Measurements from ENCODE around the gene CDH4.

The CDH4 gene

DNA sequence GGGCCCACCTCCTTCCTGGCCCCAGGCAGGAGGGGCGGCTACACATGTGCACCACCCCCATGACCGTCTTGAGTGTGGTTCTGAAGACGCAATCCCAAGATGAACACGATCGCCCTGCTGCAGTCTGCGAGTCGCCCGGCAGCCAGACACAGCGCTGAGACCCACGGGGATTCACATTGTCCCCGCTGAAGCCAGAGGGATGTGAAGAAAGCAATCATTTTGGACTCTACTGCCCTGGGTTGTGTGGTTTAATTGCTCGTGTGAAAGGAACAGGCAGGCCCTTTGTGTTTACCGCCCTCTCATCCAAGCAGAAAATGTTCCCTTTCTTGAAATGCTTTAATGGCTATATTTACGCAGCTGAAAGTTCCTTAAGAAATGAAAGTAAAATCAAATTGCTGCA, 534.2 kb downstream of the CDH4 start:
- no peak for ATAC-seq (replicated peaks; ENCODE audit: extremely low read depth, poor library complexity, severe bottlenecking)
- Mint-ChIP-seq H3K4me1 (no peaks in the 10 kb centered on the region), H3K4me3 (no peak overlapping the region), H3K27me3 (peaks cover 20% of the 10 kb centered on the region), H3K9me3 (peaks cover 15% of the 10 kb centered on the region), H3K27ac (ENCODE audit: low read depth) (no peak overlapping the region), H3K36me3 (ENCODE audit: insufficient read depth) (no peaks in the 10 kb centered on the region)
- DNase-seq (ENCODE audit: low spot score in 2 of 2): no peak

DNA sequence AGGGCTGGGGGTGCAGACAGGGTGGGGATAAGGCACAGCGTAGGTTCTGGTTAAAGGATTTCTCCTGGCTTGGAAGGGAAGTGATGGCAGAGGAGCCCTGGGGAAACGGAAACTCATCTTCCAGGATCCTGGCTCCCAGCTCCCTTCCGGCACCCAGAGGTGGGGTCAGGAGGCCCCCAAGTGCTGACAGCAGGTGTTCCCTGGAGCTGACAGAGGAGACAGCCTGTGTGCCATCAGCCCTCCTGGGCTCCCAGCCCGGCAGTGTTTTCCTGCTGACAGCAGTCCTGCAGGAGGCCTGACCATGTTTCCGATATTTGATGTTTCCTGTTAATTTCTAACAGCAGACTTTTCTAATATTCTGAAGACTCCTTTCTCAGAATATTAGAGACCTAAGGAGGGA, 536.3 kb downstream of the CDH4 start:
- ATAC-seq (replicated peaks; ENCODE audit: extremely low read depth, poor library complexity, severe bottlenecking): no peak
- Mint-ChIP-seq H3K27ac (ENCODE audit: low read depth) (no peak overlapping the region), H3K36me3 (ENCODE audit: insufficient read depth) (no peaks in the 10 kb centered on the region), H3K4me1 (no peaks in the 10 kb centered on the region), H3K9me3 (peaks cover 9% of the 10 kb centered on the region), H3K27me3 (peaks cover 17% of the 10 kb centered on the region), H3K4me3 (no peak overlapping the region)
- no peak for DNase-seq (ENCODE audit: low spot score in 2 of 2)

DNA sequence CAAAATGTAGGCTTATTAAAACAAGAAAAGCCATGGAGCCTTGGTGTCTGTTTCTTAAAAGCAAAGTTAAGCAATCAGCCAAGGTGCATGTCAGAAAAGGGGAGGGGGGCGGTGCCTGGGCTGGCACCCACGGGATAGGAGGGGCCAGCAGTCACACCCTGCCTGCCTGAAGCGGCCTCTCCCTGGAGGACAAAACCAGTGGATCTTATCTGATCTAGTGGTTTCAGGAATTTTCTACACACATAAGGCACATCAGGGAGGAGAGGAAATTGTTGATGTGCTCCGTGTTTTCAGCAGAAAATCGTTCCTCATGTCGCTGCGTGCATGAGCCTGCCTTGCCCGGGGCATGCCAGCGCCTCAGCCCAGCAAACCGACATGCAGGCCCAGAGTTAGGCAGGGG, 537.3 kb downstream of the CDH4 start:
- H3K9me3 Mint-ChIP-seq: peaks cover 9% of the 10 kb centered on the region

DNA sequence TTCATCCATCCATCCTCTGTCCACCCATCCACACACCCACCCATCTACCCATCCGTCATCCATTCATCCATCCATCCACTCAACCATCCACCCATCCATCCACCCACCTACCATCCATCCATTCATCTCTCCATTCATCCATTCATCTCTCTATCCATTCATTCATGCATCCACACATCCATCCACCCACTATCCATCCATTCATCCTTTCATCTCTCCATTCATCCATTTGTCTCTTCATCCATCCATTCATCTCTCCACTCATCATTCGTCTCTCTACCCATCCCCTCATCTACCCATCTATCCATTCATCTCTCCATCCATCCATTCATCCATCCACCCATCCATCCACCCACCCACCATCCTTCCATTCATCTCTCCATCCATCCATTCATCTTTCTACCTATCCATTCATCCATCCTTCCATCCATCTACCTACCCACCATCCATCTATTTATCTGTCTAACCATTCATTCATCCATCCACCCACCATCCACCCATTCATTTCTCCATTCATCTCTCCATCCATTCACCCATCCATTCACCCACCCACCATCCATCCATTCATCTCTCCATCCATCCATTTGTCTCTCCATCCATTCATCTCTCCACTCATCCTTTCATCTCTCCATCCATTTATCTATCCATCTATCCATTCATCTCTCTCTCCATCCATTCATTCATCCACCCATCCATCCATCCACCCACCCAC, 538.2 kb downstream of the CDH4 start:
- Mint-ChIP-seq H3K27me3 (peaks cover 12% of the 10 kb centered on the region), H3K27ac (ENCODE audit: low read depth) (no peak overlapping the region), H3K4me3 (no peak overlapping the region), H3K9me3 (peaks cover 9% of the 10 kb centered on the region), H3K36me3 (ENCODE audit: insufficient read depth) (no peaks in the 10 kb centered on the region), H3K4me1 (no peaks in the 10 kb centered on the region)
- DNase-seq (ENCODE audit: low spot score in 2 of 2): no peak
- no peak for ATAC-seq (replicated peaks; ENCODE audit: extremely low read depth, poor library complexity, severe bottlenecking)

More for the DNA sequence above, 537.3 kb downstream of the CDH4 start:
- H3K4me3 Mint-ChIP-seq: no peak overlapping the region
- no peaks in the 10 kb centered on the region for H3K4me1 Mint-ChIP-seq
- ATAC-seq (replicated peaks; ENCODE audit: extremely low read depth, poor library complexity, severe bottlenecking): no peak
- DNase-seq (ENCODE audit: low spot score in 2 of 2): no peak
- no peak overlapping the region for H3K27ac Mint-ChIP-seq (ENCODE audit: low read depth)
- H3K27me3 Mint-ChIP-seq: peaks cover 17% of the 10 kb centered on the region
- H3K36me3 Mint-ChIP-seq (ENCODE audit: insufficient read depth): no peaks in the 10 kb centered on the region

DNA sequence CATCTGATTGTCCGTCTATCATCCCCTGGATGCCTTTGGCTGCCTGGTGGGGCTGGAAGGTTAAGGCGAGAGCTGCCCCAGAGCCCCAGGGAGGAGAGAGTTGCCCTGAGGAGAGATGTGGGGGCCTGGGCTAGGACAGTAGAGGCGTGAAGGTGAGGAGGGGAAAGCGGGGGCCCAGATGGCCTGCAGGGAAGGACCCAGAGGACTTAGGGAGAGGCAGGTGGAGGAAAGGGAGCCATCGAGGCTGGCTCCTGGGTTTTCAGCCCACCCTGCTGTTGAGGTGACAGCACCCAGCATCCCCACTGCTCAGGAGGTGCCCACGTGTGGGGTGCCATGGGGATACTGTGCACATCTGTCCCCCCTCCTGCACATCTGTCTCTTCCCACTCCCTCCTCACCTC, 539.9 kb downstream of the CDH4 start:
- H3K27me3 Mint-ChIP-seq: peaks cover 16% of the 10 kb centered on the region
- no peak overlapping the region for H3K27ac Mint-ChIP-seq (ENCODE audit: low read depth)
- no peaks in the 10 kb centered on the region for H3K4me1 Mint-ChIP-seq
- H3K36me3 Mint-ChIP-seq (ENCODE audit: insufficient read depth): no peaks in the 10 kb centered on the region
- ATAC-seq (replicated peaks; ENCODE audit: extremely low read depth, poor library complexity, severe bottlenecking) (no peak), DNase-seq (ENCODE audit: low spot score in 2 of 2) (no peak)
- H3K9me3 Mint-ChIP-seq: peaks cover 9% of the 10 kb centered on the region
- H3K4me3 Mint-ChIP-seq: no peak overlapping the region

DNA sequence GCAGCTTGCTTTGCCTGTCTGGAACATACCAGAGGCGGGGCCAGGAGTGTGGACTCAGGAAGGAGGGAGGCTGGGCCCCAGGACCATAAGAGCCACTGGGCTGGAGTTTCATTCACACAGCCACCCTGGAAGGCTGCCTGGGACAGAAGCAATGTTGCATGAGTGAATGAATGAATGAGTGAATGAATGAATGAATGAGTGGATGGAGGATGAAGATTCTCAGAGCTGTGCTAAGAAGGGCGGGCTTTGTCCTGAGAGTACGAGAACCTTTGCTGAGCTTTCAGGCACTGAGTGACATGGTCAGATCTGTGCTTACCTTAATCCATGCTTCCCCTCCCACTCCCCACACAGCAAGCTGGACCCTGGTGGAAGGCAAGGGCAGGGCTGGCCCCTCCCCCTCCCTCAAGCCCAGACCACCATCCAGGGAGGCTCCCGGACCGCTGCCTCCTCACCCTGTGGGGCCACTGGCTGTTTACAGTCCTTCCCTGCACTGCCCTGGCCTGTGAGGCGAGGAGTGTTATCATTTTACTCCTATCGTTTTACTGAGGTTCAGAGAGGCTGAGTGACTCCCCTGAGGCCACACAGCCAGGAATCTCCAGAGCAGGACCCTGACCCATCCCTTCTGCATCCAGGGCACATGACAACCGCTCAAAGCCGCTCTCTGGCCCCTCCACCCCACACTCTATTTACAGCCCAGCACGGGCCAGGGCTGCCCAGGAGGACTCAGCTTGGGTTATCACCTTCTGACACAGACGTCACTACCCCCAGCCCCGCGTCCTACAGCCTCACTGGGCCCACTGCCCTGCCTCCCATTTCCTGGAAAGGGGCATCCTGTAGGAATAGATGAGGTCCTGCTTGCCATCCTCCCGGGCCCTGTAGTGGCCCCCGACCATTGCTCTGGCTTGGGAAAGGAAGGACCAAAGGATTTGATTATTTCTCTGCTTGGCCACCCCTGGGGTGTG, 543.9 kb downstream of the CDH4 start:
- Mint-ChIP-seq H3K4me3 (no peak overlapping the region), H3K36me3 (ENCODE audit: insufficient read depth) (no peaks in the 10 kb centered on the region), H3K4me1 (no peaks in the 10 kb centered on the region), H3K27me3 (peaks cover 12% of the 10 kb centered on the region), H3K27ac (ENCODE audit: low read depth) (no peak overlapping the region), H3K9me3 (peaks cover 1% of the 10 kb centered on the region)
- no peak for DNase-seq (ENCODE audit: low spot score in 2 of 2)
- ATAC-seq (replicated peaks; ENCODE audit: extremely low read depth, poor library complexity, severe bottlenecking): no peak

DNA sequence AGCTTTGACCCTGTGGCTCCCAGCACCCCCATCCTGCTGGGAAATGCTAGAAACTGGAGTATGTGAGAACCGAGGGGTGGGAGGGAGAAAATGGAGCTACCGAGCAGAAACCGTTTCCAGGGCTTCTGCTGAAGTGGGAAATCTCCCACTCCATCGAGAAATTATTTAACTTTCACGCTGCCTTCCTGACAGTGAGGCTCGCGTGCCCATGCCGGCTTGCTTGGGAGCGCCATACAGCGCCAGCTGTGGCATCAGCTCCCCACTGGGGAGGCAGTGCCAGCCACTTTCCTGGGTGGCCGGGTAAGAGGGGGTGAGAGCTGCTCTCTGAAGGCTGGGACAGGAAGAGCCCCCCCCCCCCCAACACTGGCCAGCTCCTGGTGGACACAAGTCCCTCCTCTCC, 544.7 kb downstream of the CDH4 start:
- H3K27ac Mint-ChIP-seq (ENCODE audit: low read depth): no peak overlapping the region

DNA sequence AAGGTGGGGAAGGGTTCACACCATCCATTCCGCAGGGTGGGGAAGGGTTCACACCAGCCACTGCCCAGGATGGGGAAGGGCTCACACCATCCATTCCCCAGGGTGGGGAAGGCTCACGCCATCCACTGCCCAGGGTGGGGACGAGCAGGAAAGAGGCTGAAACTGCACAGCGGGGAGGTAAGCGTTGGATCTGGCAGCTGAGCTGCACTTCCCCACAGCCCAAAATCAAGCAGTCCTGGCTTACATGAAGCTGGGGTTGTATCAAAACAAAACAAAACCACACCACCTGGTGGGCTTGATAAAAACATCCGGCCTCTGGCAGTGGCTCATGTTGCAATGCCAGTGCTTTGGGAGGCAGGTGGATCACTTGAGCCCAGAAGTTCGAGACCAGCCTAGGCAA, 545.1 kb downstream of the CDH4 start:
- Mint-ChIP-seq H3K4me1 (no peaks in the 10 kb centered on the region), H3K27me3 (peaks cover 16% of the 10 kb centered on the region), H3K27ac (ENCODE audit: low read depth) (no peak overlapping the region), H3K4me3 (no peak overlapping the region), H3K9me3 (no peaks in the 10 kb centered on the region), H3K36me3 (ENCODE audit: insufficient read depth) (no peaks in the 10 kb centered on the region)
- no peak for ATAC-seq (replicated peaks; ENCODE audit: extremely low read depth, poor library complexity, severe bottlenecking)
- DNase-seq (ENCODE audit: low spot score in 2 of 2): no peak

More for the DNA sequence above, 544.7 kb downstream of the CDH4 start:
- Mint-ChIP-seq H3K9me3 (no peaks in the 10 kb centered on the region), H3K27me3 (peaks cover 12% of the 10 kb centered on the region), H3K4me1 (no peaks in the 10 kb centered on the region), H3K4me3 (no peak overlapping the region), H3K36me3 (ENCODE audit: insufficient read depth) (no peaks in the 10 kb centered on the region)
- no peak for ATAC-seq (replicated peaks; ENCODE audit: extremely low read depth, poor library complexity, severe bottlenecking)
- DNase-seq (ENCODE audit: low spot score in 2 of 2): no peak

DNA sequence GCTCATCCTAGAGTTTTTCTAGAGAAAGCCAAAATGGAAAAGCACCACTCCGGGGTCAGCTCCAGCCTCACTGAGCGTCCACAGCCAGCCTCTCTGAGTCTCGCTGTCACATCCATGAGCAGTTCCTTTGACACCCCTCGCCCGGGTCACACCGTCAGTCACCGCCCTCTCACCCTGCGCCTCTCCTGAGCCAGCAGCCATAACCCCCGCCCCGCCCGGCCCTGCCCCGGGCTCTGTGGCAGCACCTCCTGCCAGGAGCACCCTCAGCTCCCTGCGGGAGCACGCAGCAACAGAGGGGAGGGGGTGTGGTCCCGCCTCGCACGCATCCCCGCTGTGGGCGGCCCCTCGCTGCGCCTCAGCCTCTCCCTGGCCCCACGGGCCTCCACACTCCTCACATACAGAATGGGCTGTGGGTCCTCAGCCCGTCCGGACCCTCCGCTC, 545.9 kb downstream of the CDH4 start:
- no peak for ATAC-seq (replicated peaks; ENCODE audit: extremely low read depth, poor library complexity, severe bottlenecking)
- H3K27ac Mint-ChIP-seq (ENCODE audit: low read depth): no peak overlapping the region

DNA sequence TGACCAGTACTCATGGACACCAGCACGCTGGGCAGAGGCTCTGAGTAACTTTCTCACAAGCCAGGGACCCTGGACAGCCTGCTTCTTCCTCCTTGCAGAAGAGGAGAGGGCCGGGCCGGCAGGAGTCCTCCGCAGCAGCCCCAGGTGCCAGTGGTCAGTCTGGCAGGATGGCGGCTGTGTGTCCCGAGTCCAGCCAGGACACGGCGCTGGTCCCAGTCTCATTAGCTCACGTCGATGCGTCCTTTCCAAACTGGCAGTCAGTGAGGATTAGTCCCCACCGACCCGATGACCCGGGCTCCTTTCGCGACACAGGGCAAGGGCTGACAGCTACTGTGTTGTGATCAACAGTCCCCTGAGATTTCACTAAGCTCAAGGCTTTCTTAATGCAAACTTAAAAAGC, 546.6 kb downstream of the CDH4 start:
- H3K27me3 Mint-ChIP-seq: peaks cover 16% of the 10 kb centered on the region
- no peak for DNase-seq (ENCODE audit: low spot score in 2 of 2)
- ATAC-seq (replicated peaks; ENCODE audit: extremely low read depth, poor library complexity, severe bottlenecking): no peak
- H3K27ac Mint-ChIP-seq (ENCODE audit: low read depth): no peak overlapping the region
- H3K9me3 Mint-ChIP-seq: no peaks in the 10 kb centered on the region
- H3K4me3 Mint-ChIP-seq: no peak overlapping the region
- no peaks in the 10 kb centered on the region for H3K36me3 Mint-ChIP-seq (ENCODE audit: insufficient read depth)
- H3K4me1 Mint-ChIP-seq: no peaks in the 10 kb centered on the region

More for the DNA sequence above, 545.9 kb downstream of the CDH4 start:
- Mint-ChIP-seq H3K9me3 (no peaks in the 10 kb centered on the region), H3K36me3 (ENCODE audit: insufficient read depth) (no peaks in the 10 kb centered on the region), H3K27me3 (peaks cover 16% of the 10 kb centered on the region), H3K4me3 (no peak overlapping the region), H3K4me1 (no peaks in the 10 kb centered on the region)
- no peak for DNase-seq (ENCODE audit: low spot score in 2 of 2)

DNA sequence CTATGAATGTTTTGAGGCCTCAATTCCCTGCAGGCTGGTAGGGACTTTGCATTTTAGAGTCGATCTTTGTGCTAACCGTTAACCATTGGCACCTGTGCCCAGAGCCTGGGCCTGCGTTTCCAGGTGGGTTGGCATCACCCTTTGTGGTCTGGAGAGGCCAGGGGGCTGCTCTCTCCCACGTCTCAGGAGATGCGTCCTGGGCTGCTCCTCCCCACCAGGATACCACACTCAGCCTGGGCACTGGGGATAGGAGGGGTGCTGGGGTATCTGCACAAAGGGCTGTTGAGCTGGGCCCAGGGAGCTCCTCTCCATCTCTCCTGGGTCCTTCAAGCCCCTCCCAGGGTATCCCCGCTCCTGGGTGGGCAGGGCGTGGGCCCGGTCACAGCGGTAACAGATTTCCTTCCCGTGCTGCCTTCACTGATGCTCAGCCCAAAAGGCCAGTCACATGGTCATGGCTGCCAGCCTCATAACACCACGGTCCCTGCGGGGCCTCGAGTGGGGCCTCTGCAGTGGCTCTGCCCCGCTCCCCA, 547.4 kb downstream of the CDH4 start:
- Mint-ChIP-seq H3K4me3 (no peak overlapping the region), H3K4me1 (no peaks in the 10 kb centered on the region), H3K9me3 (no peaks in the 10 kb centered on the region), H3K36me3 (ENCODE audit: insufficient read depth) (no peaks in the 10 kb centered on the region), H3K27ac (ENCODE audit: low read depth) (no peak overlapping the region), H3K27me3 (peaks cover 20% of the 10 kb centered on the region)
- no peak for ATAC-seq (replicated peaks; ENCODE audit: extremely low read depth, poor library complexity, severe bottlenecking)
- DNase-seq (ENCODE audit: low spot score in 2 of 2): no peak

DNA sequence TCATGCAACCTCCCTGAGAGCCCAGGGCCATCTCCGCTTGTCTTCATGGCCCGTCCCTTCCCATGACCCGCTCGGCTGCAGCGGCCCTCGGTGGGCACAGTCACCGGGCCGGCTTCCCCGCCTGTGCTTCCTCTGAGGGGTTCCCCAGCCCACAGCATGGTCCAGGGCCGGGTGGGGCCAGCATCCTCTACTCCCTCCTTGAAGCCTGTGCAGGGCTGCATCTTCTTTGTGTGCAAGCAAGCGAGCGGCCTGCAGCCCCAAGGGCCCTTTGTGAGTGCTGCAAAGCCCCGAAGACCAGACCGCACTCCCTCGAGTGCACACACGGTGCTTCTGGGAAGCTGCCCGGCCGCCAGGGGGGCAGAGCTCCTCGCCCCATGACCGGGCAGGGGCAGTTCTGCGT, 547.9 kb downstream of the CDH4 start:
- Mint-ChIP-seq H3K27ac (ENCODE audit: low read depth) (no peak overlapping the region), H3K27me3 (peaks cover 25% of the 10 kb centered on the region)

More for the DNA sequence above, 547.9 kb downstream of the CDH4 start:
- no peaks in the 10 kb centered on the region for H3K9me3 Mint-ChIP-seq
- ATAC-seq (replicated peaks; ENCODE audit: extremely low read depth, poor library complexity, severe bottlenecking) (no peak), DNase-seq (ENCODE audit: low spot score in 2 of 2) (no peak)
- H3K4me3 Mint-ChIP-seq: no peak overlapping the region
- H3K4me1 Mint-ChIP-seq: no peaks in the 10 kb centered on the region
- H3K36me3 Mint-ChIP-seq (ENCODE audit: insufficient read depth): no peaks in the 10 kb centered on the region

Measured in central memory CD8-positive, alpha-beta T cell (primary cell).